Activated CD8-positive, alpha-beta memory T cell treated with anti-CD3 and anti-CD28 coated beads, Interleukin-2, amount 10 ng/mL, durations not matched to agents 7 days and 5 days (primary cell): ENCODE results near the gene PRICKLE3. TPM values are rescaled to one million over a fixed set of nuclear protein-coding genes. Genes with fewer than 3 reads are reported as not detected.
"Not testable (repeated sequence)": the region's sequence is repeated elsewhere in the genome, so short reads cannot be mapped to it uniquely, and the experiment has no call there.

Source experiments
- ATAC-seq: fragments of 150-1000 bp; cut with Tn5 transposase; one replicate; pipeline ENCODE4 v1.10.0; 2021; ENCODE audit warnings: moderate library complexity
- CTCF ChIA-PET: fragments of 350-600 bp; sonication (Branson Sonifier 250); formaldehyde crosslinking; loops from one replicate; lab custom pipeline; 2021; ENCODE audit warnings: antibody characterized with exemption; lab: Charles Lee
- DNase-seq: peaks from one replicate; pipeline ENCODE4 v3.0.0-alpha.2; 2020
- H3K27ac Mint-ChIP-seq: one replicate; pipeline ENCODE4 v1.8.0; 2021; ENCODE audit warnings: mild to moderate bottlenecking, mixed read lengths
- H3K27me3 Mint-ChIP-seq: one replicate; pipeline ENCODE4 v1.8.0; 2021; ENCODE audit warnings: mixed read lengths
- H3K36me3 Mint-ChIP-seq: one replicate; pipeline ENCODE4 v1.8.0; 2021; ENCODE audit warnings: mild to moderate bottlenecking, mixed read lengths
- H3K4me1 Mint-ChIP-seq: one replicate; pipeline ENCODE4 v1.8.0; 2021; ENCODE audit warnings: mixed read lengths
- H3K4me3 Mint-ChIP-seq: one replicate; pipeline ENCODE4 v1.8.0; 2021; ENCODE audit warnings: mild to moderate bottlenecking, moderate library complexity, mixed read lengths
- H3K9me3 Mint-ChIP-seq: one replicate; pipeline ENCODE4 v1.8.0; 2022; ENCODE audit warnings: low read depth, mixed read lengths
- total RNA-seq, 2 experiments: library from RNA; stranded (reverse); gene quantifications; one replicate each; pipeline ENCODE4 v1.2.3, GENCODE V29; 2021

PRICKLE3 gene
- total RNA-seq, 2 experiments from 2014 or later, result 21.1 to 24.7 TPM

DNA sequence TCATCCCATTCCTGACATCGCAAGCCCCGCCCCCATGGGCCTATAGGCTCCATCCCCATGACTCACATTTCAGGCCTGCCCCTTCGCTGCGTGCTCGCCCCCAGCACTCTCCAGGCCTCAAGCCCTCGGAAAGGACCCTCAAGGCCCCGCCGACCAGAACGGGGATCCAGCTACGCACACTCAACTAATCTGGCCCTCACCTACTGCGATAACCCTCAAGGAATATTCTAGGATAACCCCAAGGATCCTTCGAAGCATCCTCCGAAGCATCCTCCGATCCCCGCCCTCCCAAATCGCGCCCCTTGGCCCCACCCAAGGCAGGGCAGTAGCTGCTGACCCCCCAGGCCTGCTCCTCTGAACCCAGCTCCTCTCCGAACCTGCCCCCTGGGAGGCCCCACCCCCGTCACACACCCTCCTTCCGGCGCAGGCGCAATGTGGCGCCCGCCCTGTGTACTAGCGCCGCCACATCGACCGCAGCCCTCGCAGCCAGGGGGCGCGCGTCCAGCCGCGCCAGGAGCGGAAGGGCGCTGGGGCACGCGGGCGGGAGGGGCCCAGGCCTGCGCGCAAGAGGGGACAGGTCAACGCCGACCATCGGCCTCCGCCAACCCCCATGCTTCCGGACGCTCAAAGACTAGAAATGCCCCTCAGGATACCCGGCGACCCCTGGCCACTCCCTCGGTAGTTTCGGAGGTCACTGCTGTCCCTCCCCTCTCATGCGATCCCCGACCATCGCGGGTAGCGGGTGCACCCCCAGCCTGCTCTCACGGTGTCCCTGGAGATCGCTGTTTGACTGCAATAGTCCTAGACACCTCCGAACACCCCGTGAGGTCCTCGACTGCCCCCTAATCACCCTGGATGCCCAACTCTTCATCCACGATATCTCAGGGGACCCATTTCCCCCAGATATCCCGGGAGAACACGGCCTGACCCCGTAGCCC, 30.0 kb downstream of the PRICKLE3 start:
- H3K9me3 Mint-ChIP-seq, result no peaks in the 10 kb centered on the region
- ATAC-seq, result peak; percentile 92
- DNase-seq, result peak; percentile 91
- CTCF ChIA-PET, result interaction anchor here (0.7 to 2.0 kb wide), 13 partner anchors 10 to 350 kb away, joined by 3 to 13 read pairs (median 4); partner anchors contain the start of genes PLP2, PQBP1 and TIMM17B
- peaks cover 16% of the 10 kb centered on the region for H3K4me1 Mint-ChIP-seq
- H3K36me3 Mint-ChIP-seq, result peaks cover 2% of the 10 kb centered on the region
- no peaks in the 10 kb centered on the region for H3K27me3 Mint-ChIP-seq
- H3K27ac Mint-ChIP-seq, result peak overlapping the region; percentile 96
- peak overlapping the region; percentile 90 for H3K4me3 Mint-ChIP-seq

DNA sequence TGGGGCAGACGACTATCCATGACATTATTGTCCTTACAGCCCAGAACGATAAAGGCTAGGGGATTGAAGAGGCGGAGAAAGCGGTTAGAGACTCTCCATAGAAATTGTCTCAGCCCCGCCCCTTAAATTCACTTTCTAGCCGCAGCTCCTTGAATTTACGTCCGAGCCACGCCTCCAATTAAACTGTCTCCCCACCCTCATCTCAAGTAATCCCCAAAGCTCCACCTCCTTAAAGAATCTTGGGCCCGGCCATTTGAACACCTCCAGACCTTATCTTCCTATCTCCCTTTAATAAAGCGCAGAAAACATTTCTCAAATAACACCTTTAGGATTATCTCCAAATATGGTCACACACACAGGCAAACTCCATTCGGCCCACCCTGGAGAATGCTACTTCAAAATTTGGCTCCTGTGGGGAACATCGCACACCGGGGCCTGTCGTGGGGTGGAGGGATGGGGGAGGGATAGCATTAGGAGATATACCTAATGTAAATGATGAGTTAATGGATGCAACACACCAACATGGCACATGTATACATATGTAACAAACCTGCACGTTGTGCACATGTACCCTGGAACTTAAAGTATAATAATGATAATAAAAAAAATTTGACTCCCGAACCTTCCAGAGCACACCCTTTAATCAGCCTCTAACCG, 30.8 kb downstream of the PRICKLE3 start:
- no peaks in the 10 kb centered on the region for H3K27me3 Mint-ChIP-seq
- no peaks in the 10 kb centered on the region for H3K9me3 Mint-ChIP-seq
- peak overlapping the region; percentile 96 for H3K27ac Mint-ChIP-seq
- CTCF ChIA-PET, result interaction anchor here (0.7 to 2.0 kb wide), 14 partner anchors 8 to 349 kb away, joined by 3 to 13 read pairs (median 4); partner anchors contain the start of genes PLP2, PQBP1 and TIMM17B
- DNase-seq, result peak; percentile 66
- peak; percentile 9 for ATAC-seq
- peaks cover 16% of the 10 kb centered on the region for H3K4me1 Mint-ChIP-seq
- peak overlapping the region; percentile 90 for H3K4me3 Mint-ChIP-seq
- peaks cover 2% of the 10 kb centered on the region for H3K36me3 Mint-ChIP-seq

DNA sequence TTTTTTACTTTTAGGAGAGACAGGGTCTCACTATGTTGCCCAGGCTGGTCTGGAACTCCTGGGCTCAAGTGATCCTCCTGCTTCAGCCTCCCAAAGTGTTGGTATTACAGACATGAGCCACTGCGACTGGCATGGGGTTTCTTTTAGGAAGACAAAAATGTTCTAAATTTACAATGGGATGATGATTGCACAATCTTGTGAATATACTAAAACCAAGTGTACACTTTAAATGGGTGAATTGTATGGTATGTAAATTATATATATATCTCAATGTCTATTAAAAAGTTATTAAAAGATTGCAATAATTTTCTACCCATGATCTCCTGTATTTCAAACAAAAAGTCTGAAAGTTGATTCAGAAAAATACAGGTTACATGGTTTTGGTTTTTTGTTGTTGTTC, 32.7 kb downstream of the PRICKLE3 start:
- no peak for ATAC-seq
- no peak overlapping the region for H3K4me3 Mint-ChIP-seq
- H3K36me3 Mint-ChIP-seq, result peaks cover 2% of the 10 kb centered on the region
- H3K4me1 Mint-ChIP-seq, result peaks cover 16% of the 10 kb centered on the region
- no peak overlapping the region for H3K27ac Mint-ChIP-seq
- DNase-seq, result no peak
- no peaks in the 10 kb centered on the region for H3K9me3 Mint-ChIP-seq
- H3K27me3 Mint-ChIP-seq, result no peaks in the 10 kb centered on the region
- CTCF ChIA-PET, result no interaction called here

DNA sequence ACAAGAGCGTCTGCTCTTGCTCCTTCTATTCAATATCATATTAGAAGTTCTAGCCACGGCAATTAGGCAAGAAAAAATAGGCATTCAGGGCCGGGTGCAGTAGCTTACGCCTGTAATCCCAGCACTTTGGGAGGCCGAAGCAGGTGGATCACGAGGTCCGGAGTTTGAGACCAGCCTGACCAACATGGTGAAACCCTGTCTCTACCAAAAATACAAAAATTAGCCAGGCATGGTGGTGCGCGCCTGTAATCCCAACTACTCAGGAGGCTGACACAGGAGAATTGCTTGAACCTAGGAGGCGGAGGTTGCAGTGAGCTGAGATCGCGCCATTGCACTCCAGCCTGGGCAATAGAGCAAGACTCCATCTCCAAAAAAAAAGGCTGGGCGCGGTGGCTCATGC, 36.9 kb downstream of the PRICKLE3 start:
- H3K27me3 Mint-ChIP-seq, CTCF ChIA-PET, H3K9me3 Mint-ChIP-seq, H3K27ac Mint-ChIP-seq, H3K4me1 Mint-ChIP-seq, H3K4me3 Mint-ChIP-seq, ATAC-seq, H3K36me3 Mint-ChIP-seq, DNase-seq: not testable (repeated sequence)

DNA sequence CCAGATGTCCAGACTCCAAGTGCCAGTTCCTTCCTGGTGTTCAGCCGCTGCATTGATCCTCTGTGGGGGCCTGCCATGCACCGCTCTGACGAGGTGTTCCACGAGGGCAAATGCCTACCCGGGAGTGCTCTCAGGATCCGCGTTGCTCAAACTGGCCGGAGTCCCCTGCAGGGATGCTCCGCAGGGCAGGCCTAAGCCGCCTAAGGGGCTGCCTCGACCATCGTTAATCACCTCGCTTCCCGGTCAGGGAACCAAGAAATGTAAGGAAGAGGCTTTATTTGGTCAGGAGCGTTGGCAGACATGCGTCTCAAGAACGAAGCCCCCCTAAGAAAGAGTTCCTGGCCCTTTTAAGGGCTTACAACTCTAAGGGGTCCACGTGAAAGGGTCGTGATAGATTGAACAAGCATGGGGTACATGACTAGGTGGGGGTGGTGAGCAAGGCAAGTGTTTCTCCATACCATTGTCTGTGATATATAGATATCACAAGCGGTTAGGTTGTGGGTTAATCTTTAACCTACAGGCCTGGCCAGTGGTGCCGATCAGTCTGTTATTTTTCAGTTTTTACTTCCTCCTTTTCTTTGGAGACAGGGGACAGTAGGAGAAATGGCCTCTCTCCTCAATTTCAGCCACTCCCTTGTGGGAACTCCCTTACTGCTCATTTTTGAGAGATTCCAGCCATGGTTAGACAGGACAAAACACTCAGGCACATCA, 37.6 kb downstream of the PRICKLE3 start:
- H3K4me3 Mint-ChIP-seq, H3K4me1 Mint-ChIP-seq, CTCF ChIA-PET, DNase-seq, H3K9me3 Mint-ChIP-seq, ATAC-seq, H3K27ac Mint-ChIP-seq, H3K36me3 Mint-ChIP-seq, H3K27me3 Mint-ChIP-seq: not testable (repeated sequence)

DNA sequence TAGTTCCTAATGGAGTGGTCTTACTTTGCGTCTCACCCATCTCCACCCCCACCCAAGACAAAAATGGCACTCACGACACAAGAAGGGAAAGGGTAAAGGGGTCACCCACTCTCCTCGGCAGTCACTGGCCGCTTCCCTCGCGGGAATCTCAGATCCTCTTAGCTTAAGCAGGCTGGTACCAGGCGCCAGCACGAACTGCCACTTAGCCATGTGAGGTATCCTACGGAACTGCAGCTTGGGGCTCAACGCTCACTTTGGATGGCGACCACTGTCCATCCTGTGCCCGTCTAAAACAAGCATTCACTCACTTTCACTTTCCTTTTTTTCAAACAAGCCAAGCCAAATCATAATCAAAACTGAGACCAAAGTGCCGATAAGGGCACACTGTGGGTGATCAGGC, 38.2 kb downstream of the PRICKLE3 start:
- Mint-ChIP-seq H3K4me3 (no peak overlapping the region), H3K36me3 (no peaks in the 10 kb centered on the region), H3K27me3 (no peaks in the 10 kb centered on the region), H3K27ac (no peak overlapping the region), H3K4me1 (no peaks in the 10 kb centered on the region), H3K9me3 (no peaks in the 10 kb centered on the region)
- CTCF ChIA-PET, result no interaction called here
- DNase-seq (no peak), ATAC-seq (no peak)

DNA sequence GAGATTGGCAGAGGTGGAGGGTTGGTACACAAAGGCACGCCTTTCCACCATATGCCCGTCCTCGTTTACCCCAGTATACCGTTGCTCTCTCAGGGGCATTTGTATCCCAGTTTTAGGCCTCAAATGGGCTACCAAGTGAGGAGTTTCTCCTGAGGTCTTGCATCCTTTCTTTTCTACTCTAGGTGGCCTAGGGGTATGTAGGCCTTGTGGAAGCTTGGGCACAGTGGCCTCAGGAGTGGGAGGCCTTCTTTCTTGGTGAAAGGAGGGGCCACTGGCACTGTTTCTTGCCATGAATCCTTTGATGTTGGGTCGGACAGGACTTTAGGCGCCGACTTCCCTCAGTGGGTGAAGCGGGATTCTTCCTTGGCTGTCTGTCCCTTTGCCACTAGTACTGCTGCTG, 38.9 kb downstream of the PRICKLE3 start:
- CTCF ChIA-PET, result no interaction called here

DNA sequence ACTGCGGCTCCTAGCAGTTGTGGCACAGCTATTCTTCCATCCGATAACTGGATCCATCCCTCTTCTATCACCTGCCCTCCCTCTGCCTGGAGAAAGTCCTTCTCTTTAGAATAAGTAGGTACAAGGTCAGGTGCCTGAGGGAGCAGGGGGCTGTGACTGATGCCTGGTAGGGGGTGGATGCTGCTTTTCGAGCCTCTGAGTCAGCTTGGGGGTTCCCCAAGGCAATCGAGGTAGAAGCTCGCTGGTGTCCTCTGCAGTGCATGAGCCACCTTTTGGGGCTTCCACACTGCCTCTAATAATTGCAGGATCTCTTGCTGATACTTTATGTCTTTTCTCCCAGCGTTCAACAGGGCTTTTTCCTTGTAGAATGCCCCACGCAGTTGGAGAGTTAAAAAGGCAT, 43.0 kb downstream of the PRICKLE3 start:
- not testable (repeated sequence) for H3K27ac Mint-ChIP-seq, ATAC-seq
- H3K36me3 Mint-ChIP-seq, result peaks cover 13% of the 10 kb centered on the region

More for the DNA sequence above, 38.9 kb downstream of the PRICKLE3 start:
- no peak for DNase-seq
- Mint-ChIP-seq H3K4me3 (no peak overlapping the region), H3K36me3 (no peaks in the 10 kb centered on the region), H3K27ac (no peak overlapping the region), H3K9me3 (no peaks in the 10 kb centered on the region), H3K27me3 (no peaks in the 10 kb centered on the region), H3K4me1 (no peaks in the 10 kb centered on the region)
- no peak for ATAC-seq

DNA sequence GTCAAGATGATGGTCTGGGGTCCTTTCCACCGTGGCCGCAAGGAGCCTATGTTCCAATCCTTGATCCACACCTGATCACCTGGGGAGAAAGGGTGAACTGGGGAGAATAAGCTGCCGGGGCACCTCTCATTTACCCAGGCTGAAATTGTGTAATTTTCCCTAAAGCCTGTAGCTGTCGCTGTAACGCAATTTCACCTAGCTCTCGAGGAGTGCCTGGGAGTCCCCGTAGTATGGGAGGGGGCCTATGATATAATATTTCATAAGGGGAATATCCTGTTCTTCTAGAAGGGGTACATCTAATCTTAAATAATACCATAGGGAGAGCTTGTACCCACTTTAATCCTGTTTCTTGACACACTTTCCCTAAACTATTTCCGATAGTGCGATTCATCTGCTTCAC, 43.9 kb downstream of the PRICKLE3 start:
- not testable (repeated sequence) for H3K4me3 Mint-ChIP-seq

More for the DNA sequence above, 43.0 kb downstream of the PRICKLE3 start:
- not testable (repeated sequence) for H3K9me3 Mint-ChIP-seq, DNase-seq, H3K4me1 Mint-ChIP-seq, H3K27me3 Mint-ChIP-seq, H3K4me3 Mint-ChIP-seq
- CTCF ChIA-PET, result interaction anchor here (1.1 to 1.8 kb wide), 6 partner anchors 11 to 171 kb away, joined by 3 to 6 read pairs (median 4); no protein-coding TSS in a partner anchor

DNA sequence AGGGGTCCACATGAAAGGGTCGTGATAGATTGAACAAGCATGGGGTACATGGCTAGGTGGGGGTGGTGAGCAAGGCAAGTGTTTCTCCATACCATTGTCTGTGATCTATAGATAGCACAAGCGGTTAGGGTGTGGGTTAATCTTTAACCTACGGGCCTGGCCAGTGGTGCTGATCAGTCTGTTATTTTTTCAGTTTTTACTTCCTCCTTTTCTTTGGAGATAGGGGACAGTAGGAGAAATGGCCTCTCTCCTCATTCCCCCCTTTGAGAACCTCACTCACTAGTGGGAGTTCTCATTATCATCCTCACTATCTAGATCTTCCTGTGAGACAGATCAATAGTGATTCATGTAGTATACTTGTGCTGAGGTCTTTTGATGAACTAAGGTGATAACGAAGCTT, 46.5 kb downstream of the PRICKLE3 start:
- Mint-ChIP-seq H3K27me3 (no peaks in the 10 kb centered on the region), H3K9me3 (no peaks in the 10 kb centered on the region)

More for the DNA sequence above, 43.9 kb downstream of the PRICKLE3 start:
- peaks cover 13% of the 10 kb centered on the region for H3K36me3 Mint-ChIP-seq
- not testable (repeated sequence) for H3K27ac Mint-ChIP-seq, DNase-seq, H3K9me3 Mint-ChIP-seq, H3K4me1 Mint-ChIP-seq, ATAC-seq, H3K27me3 Mint-ChIP-seq
- CTCF ChIA-PET, result interaction anchor here (0.6 to 1.8 kb wide), 9 partner anchors 11 to 170 kb away, joined by 3 to 6 read pairs (median 4); no protein-coding TSS in a partner anchor

DNA sequence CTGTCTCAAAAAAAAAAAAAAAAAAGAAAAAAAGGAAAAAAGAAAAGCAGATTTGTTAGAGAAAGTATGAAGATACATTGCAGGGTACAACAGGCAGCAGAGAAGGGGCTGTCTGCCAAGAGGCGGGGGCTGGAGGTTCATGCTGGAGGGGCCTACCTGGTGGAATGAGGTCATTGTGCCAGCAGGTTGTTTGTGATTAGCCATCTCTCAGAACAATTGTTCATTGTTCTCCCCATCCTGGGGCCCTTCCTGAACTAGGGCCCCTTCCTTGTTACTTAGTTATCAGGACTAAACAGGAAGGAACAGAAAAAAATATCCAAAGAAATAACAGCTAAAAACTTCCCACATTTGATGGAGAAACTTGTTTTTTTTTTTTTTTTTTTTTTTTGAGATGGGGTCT, 48.7 kb downstream of the PRICKLE3 start:
- CTCF ChIA-PET, result no interaction called here
- H3K27ac Mint-ChIP-seq, result no peak overlapping the region
- ATAC-seq (no peak), DNase-seq (no peak)
- no peaks in the 10 kb centered on the region for H3K4me1 Mint-ChIP-seq
- H3K9me3 Mint-ChIP-seq, result no peaks in the 10 kb centered on the region
- peaks cover 13% of the 10 kb centered on the region for H3K36me3 Mint-ChIP-seq
- no peaks in the 10 kb centered on the region for H3K27me3 Mint-ChIP-seq
- H3K4me3 Mint-ChIP-seq, result no peak overlapping the region

More for the DNA sequence above, 46.5 kb downstream of the PRICKLE3 start:
- no peaks in the 10 kb centered on the region for H3K4me1 Mint-ChIP-seq
- peaks cover 13% of the 10 kb centered on the region for H3K36me3 Mint-ChIP-seq
- CTCF ChIA-PET, result no interaction called here
- H3K4me3 Mint-ChIP-seq, result no peak overlapping the region
- H3K27ac Mint-ChIP-seq, result no peak overlapping the region
- ATAC-seq (no peak), DNase-seq (no peak)

DNA sequence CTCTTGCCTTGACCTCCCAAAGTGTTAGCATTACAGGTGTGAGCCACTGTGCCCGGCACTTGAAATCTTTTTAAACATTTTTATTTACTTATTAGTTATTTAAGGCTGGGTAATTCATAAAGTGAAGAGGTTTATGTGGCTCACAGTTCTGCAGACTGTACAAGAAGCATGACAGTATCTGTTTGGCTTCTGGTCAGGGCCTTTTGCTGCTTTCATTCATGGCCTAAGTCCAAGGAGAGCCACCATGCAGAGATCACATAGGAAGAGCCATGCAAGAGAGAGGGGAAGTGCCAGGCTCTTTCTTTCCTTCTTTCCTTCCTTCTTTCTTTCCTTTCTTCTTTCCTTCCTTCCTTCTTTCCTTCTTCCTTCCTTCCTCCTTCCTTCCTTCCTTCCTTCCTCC, 52.4 kb downstream of the PRICKLE3 start:
- no peak overlapping the region for H3K27ac Mint-ChIP-seq
- CTCF ChIA-PET, result no interaction called here
- H3K4me1 Mint-ChIP-seq, result no peaks in the 10 kb centered on the region
- no peaks in the 10 kb centered on the region for H3K36me3 Mint-ChIP-seq
- ATAC-seq (no peak), DNase-seq (no peak)
- H3K9me3 Mint-ChIP-seq, result no peaks in the 10 kb centered on the region
- no peaks in the 10 kb centered on the region for H3K27me3 Mint-ChIP-seq
- no peak overlapping the region for H3K4me3 Mint-ChIP-seq

DNA sequence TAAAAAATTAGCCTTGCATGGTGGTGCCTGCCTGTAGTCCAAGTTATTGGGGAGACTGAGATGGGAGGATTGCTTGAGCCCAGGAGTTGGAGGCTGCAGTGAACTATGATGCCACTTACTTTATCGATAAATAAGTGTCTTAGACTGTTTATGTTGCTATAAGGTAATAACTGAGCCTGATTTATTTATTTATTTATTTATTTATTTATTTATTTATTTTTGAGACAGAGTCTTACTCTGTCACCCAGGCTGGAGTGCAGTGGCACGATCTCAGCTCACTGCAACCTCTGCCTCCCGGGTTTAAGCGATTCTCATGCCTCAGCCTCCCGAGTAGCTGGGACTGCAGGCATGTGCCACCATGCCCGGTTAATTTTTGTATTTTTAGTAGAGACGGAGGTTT, 53.9 kb downstream of the PRICKLE3 start:
- CTCF ChIA-PET, result interaction anchor here (1.5 kb wide), 1 partner anchor 10 kb away, joined by 4 read pairs; no protein-coding TSS in a partner anchor
- not testable (repeated sequence) for ATAC-seq, H3K4me3 Mint-ChIP-seq, H3K27ac Mint-ChIP-seq, H3K4me1 Mint-ChIP-seq, H3K9me3 Mint-ChIP-seq, H3K27me3 Mint-ChIP-seq, H3K36me3 Mint-ChIP-seq, DNase-seq
